ENCODE data around the gene SPATS2. TPM values are rescaled to one million over a fixed set of nuclear protein-coding genes. Genes with fewer than 3 reads are reported as not detected.

The SPATS2 gene
- 74.2 TPM for total RNA-seq (2021; ENCODE audit: unreplicated experiment)
- 47.6 and 54.1 TPM in 2 replicates for polyA plus RNA-seq (2012)
- Bru-seq, nascent RNA: percentile 95 among the genes with signal in this experiment
- percentile 88 among the genes with signal in this experiment for BruChase-seq, experiment 1, labeled RNA remaining after a 6-hour chase
- percentile 87 among the genes with signal in this experiment for BruChase-seq, experiment 2, labeled RNA remaining after a 2-hour chase
- long read RNA-seq, transcript SPATS2-213 (5 exons, 1,061 nt): minor isoform, 12 of 160 reads
- long read RNA-seq, transcript SPATS2-201 (13 exons, 3,158 nt): major isoform, 55 of 160 reads
- long read RNA-seq, transcript SPATS2-222 (14 exons, 2,993 nt): minor isoform, 30 of 160 reads
- long read RNA-seq, partial matches to known transcripts: 31 of 160 reads
- long read RNA-seq, other reads (novel, unspliced or antisense): 31 of 160 reads

DNA sequence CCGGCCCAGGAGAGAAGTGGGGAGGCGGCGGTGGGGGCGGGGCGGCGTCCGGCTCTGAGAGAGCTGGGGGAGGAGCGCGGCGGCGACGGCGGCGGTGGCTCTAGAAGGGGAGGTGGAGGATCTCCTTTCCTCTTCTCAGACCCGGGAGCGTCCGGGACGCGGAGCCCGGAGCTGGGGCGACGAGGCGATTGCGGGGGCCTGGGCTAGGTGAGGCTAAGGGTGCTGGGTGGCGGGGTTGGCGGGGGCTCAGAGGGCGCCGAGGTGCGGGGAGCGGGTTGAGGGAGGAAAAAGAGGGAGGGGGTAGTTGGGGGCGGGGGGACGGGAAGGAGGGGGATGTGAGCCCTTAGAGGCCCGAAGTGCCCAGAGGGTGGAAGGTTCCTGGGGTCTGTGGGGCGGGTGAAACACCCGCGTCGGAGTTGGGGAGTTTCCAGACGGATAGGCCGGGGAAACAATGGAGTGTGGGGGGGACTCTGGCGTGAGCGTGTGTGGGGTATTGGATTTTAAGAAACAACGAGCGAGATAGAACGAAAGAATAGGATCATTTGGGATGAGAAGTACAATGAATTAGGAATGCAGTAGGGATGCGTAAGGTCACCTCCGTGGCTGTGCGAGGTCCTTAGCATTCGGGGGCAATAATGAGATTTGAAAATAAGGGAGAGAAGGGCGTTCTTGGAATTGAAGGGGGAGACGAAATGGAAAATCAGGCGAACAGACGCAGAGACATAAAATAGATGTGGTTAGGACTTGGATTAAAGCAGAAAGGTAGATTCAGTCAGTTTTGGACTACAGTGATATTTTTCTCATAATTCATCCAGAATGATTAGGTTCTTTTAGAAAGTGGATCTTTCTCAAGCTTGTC is at the start of gene SPATS2:
Gene SPATS2, plus strand, starts transcription at position 82 of the 859 bp plus-strand sequence. CDS start 93,551 bp downstream, outside the sequence.
- TSS peak; percentile 49 for BruUV-seq (replicated peaks)
- DNase-seq (ENCODE audit: low read depth, low spot score): no peak
- no peak within 1 kb of the TSS for H2AFZ ChIP-seq (ENCODE audit: low read depth, low read length, poor library complexity, severe bottlenecking)
- H3K36me3 ChIP-seq (ENCODE audit: control insufficient read depth in 1 of 2, insufficient read depth in 2 of 2, low read length in 2 of 2): no peaks in the 10 kb centered on the region
- ChIA-PET RAD21 (ENCODE audit: low non-redundant PET in 1 of 2, low total read pairs in 2 of 2, uncharacterized antibody in 2 of 2, unreplicated experiment in 2 of 2) (interaction anchor here (0.7 to 1.6 kb wide), 4 partner anchors 9 to 1401 kb away, joined by 3 read pairs; no protein-coding TSS in a partner anchor), POLR2A (interaction anchor here (0.5 to 1.9 kb wide), 21 partner anchors 8 to 541 kb away, joined by 3 to 16 read pairs (median 5); partner anchors contain the start of gene TROAP), CTCF (interaction anchor here (0.7 to 2.6 kb wide), 10 partner anchors 10 to 213 kb away, joined by 3 to 28 read pairs (median 7); no protein-coding TSS in a partner anchor)
- H3K27ac ChIP-seq (ENCODE audit: low read depth, low read length): peak within 1 kb of the TSS; percentile 99
- H3K4me1 ChIP-seq (ENCODE audit: control insufficient read depth in 1 of 2, insufficient read depth in 2 of 2, low read length in 2 of 2): peaks cover 38 to 52% of the 10 kb centered on the region in 2 experiments
- no peaks in the 10 kb centered on the region for H3K27me3 ChIP-seq (ENCODE audit: insufficient read depth, low read length)
- ATAC-seq: peak; percentile 1
- peaks cover 59% of the 10 kb centered on the region for H3K79me2 ChIP-seq (ENCODE audit: insufficient read depth, low read length)
- no peaks in the 10 kb centered on the region for H3K9me2 ChIP-seq (ENCODE audit: insufficient read depth)
- peak within 1 kb of the TSS; percentile 65 to 71 for H3K4me3 ChIP-seq (replicated peaks in 1 of 2; ENCODE audit: low read depth in 1 of 2, low read length in 2 of 2)
- TF ChIP-seq CBX3 (IDR thresholded peaks at IDR 0.05; ENCODE audit: low read depth): no peak
- TF ChIP-seq EZH2 (IDR thresholded peaks at IDR 0.05): no peak
- TF ChIP-seq, protein P1, sequence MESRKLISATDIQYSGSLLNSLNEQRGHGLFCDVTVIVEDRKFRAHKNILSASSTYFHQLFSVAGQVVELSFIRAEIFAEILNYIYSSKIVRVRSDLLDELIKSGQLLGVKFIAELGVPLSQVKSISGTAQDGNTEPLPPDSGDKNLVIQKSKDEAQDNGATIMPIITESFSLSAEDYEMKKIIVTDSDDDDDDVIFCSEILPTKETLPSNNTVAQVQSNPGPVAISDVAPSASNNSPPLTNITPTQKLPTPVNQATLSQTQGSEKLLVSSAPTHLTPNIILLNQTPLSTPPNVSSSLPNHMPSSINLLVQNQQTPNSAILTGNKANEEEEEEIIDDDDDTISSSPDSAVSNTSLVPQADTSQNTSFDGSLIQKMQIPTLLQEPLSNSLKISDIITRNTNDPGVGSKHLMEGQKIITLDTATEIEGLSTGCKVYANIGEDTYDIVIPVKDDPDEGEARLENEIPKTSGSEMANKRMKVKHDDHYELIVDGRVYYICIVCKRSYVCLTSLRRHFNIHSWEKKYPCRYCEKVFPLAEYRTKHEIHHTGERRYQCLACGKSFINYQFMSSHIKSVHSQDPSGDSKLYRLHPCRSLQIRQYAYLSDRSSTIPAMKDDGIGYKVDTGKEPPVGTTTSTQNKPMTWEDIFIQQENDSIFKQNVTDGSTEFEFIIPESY (IDR thresholded peaks at IDR 0.05; ENCODE audit: extremely low read depth, insufficient replicate concordance, low read length): no peak
- TF ChIP-seq, protein P2, sequence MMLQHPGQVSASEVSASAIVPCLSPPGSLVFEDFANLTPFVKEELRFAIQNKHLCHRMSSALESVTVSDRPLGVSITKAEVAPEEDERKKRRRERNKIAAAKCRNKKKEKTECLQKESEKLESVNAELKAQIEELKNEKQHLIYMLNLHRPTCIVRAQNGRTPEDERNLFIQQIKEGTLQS (IDR thresholded peaks at IDR 0.05): no peak
- peak; percentile 45; the same call in 1 of the 2 replicates for TF ChIP-seq EGR1 (IDR thresholded peaks at IDR 0.05; ENCODE audit: low read depth)
- TF ChIP-seq SP1 (IDR thresholded peaks at IDR 0.05; ENCODE audit: low read depth): no peak
- no peak for TF ChIP-seq JUND (IDR thresholded peaks at IDR 0.05)
- TF ChIP-seq TCF7L2 (IDR thresholded peaks at IDR 0.05; ENCODE audit: borderline replicate concordance, extremely low read depth, insufficient read depth, insufficient read length): no peak
- TF ChIP-seq RAD21 (IDR thresholded peaks at IDR 0.05; ENCODE audit: low read depth): no peak; the same call in 1 of the 2 replicates
- peak; percentile 71 for TF ChIP-seq SIN3A (IDR thresholded peaks at IDR 0.05; ENCODE audit: low read depth)
- no peak; the same call in 1 of the 2 replicates for TF ChIP-seq POLR2AphosphoS5 (IDR thresholded peaks at IDR 0.05; ENCODE audit: low read depth, low read length)
- no peak for TF ChIP-seq CTCF (IDR thresholded peaks at IDR 0.05 in 2 of 3, conservative IDR thresholded peaks at IDR 0.05 in 1 of 3; ENCODE audit: borderline replicate concordance in 1 of 3, insufficient read depth in 1 of 3, low read depth in 2 of 3, low read length in 2 of 3)
- TF ChIP-seq, protein P3, sequence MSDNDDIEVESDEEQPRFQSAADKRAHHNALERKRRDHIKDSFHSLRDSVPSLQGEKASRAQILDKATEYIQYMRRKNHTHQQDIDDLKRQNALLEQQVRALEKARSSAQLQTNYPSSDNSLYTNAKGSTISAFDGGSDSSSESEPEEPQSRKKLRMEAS (IDR thresholded peaks at IDR 0.05): 0 out of 2 replicates have a peak, but pooled peaks have one; percentile 29
- TF ChIP-seq YY1 (IDR thresholded peaks at IDR 0.05; ENCODE audit: extremely low read depth, insufficient replicate concordance, low read depth, low read length): no peak
- TF ChIP-seq ZNF274 (IDR thresholded peaks at IDR 0.05; ENCODE audit: low read depth, low read length): no peak
- H3K9me3 ChIP-seq (ENCODE audit: control insufficient read depth in 1 of 2, insufficient read depth in 1 of 2, low read depth in 1 of 2, low read length in 2 of 2): no peaks in the 10 kb centered on the region
- intact Hi-C loops (cut with micrococcal nuclease): loop anchor here (2.0 kb wide), 1 partner anchor 147 kb away; no protein-coding TSS in a partner anchor
- H3K4me2 ChIP-seq (ENCODE audit: low read length): peak within 1 kb of the TSS; percentile 71
- H3K9ac ChIP-seq (ENCODE audit: low read length): peak within 1 kb of the TSS; percentile 92
- H4K20me1 ChIP-seq (ENCODE audit: insufficient read depth): peaks cover 5% of the 10 kb centered on the region; the same call in 1 of the 2 replicates
